Omental fat pad (tissue), 4 donors: Measurements from ENCODE around the gene OGFOD1. TPM values are rescaled to one million over a fixed set of nuclear protein-coding genes. Genes with fewer than 3 reads are reported as not detected.

Experiments used
- ATAC-seq: fragments of 150-250 bp; one replicate; pipeline ENCODE4 v1.9.1; 2016; ENCODE audit warnings: mild to moderate bottlenecking, moderate library complexity; ENCODE audit not compliant: low FRiP score
- DNase-seq: peaks from one replicate; pipeline ENCODE4 v3.0.0-alpha.2; 2019; ENCODE audit warnings: low spot score
- CTCF ChIP-seq, 3 donors: fragments of 450-650 bp; IDR thresholded peaks; one replicate each; pipeline ENCODE4 v1.5.1; 2016 to 2017; ENCODE audit warnings: antibody characterized with exemption in 3 of 3, mild to moderate bottlenecking in 3 of 3, moderate library complexity in 2 of 3
- total RNA-seq, 4 donors: library from RNA; depleted of rRNA; stranded (reverse); fragments of >200 nt; gene quantifications; one replicate each; pipeline ENCODE4 v1.1.0, GENCODE V29; 2016

The OGFOD1 gene
- total RNA-seq, 4 donors from 2014 or later: 19.1 to 58.2 (median 30.9) TPM

GRCh38 chr16:56468800-56469199 lies 17.4 kb downstream of the OGFOD1 start:
- TF ChIP-seq CTCF (IDR thresholded peaks at IDR 0.05): no peak
- DNase-seq (no peak), ATAC-seq (no peak)

GRCh38 chr16:56469748-56470147 lies 18.4 kb downstream of the OGFOD1 start:
- ATAC-seq (no peak), DNase-seq (no peak)
- TF ChIP-seq CTCF (IDR thresholded peaks at IDR 0.05): no peak

DNA sequence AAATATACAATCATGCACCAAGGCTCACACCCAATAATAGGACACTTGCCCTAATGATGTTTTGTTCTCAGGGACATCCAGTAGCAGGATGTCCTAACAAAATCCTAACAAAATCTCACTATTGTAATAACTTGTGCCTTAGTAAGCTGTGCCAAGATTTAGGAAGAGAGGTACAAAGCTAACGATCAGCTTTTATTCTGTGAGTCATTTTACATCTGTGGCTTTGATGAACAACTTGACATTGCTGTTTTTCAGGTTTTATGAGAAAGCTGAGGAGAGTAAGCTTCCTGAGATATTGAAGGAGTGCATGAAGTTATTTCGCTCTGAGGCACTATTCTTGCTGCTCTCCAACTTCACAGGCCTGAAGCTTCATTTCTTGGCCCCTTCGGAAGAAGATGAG lies 18.9 kb downstream of the OGFOD1 start:
- no peak for ATAC-seq
- TF ChIP-seq CTCF (IDR thresholded peaks at IDR 0.05): no peak
- no peak for DNase-seq

- DNase-seq: no peak
- TF ChIP-seq CTCF (IDR thresholded peaks at IDR 0.05): no peak
These were observed 19.3 kb downstream of the OGFOD1 start for GRCh38 chr16:56470666-56471065.

GRCh38 chr16:56475201-56475600 lies 23.8 kb downstream of the OGFOD1 start:
- TF ChIP-seq CTCF (IDR thresholded peaks at IDR 0.05): no peak
- ATAC-seq: no peak
- DNase-seq: no peak

More at GRCh38 chr16:56470666-56471065, 19.3 kb downstream of the OGFOD1 start:
- ATAC-seq: no peak

- ATAC-seq: peak; percentile 95
- no peak for DNase-seq
- TF ChIP-seq CTCF (IDR thresholded peaks at IDR 0.05): no peak
These were observed 25.9 kb downstream of the OGFOD1 start for GRCh38 chr16:56477096-56477878.
